Lower leg skin (tissue), 4 donors: ENCODE data around the gene ANKRD9. TPM values are rescaled to one million over a fixed set of nuclear protein-coding genes. Genes with fewer than 3 reads are reported as not detected.
A peak's percentile ranks its signal among the peaks of the same experiment; 100 is the strongest.

Source experiments
- DNase-seq, 2 donors: peaks; one replicate each; pipeline ENCODE4 v3.0.0-alpha.2; 2019; ENCODE audit warnings: low spot score in 2 of 2
- H3K4me3 ChIP-seq: fragments of 200-600 bp; sonication (generic); 2 replicates; pipeline ENCODE4 v1.5.1; 2017; ENCODE audit warnings: mild to moderate bottlenecking, low read depth; ENCODE audit not compliant: poor library complexity, severe bottlenecking
- POLR2A ChIP-seq, 2 donors: fragments of 450-650 bp; IDR thresholded peaks; one replicate each; pipeline ENCODE4 v1.6.1; 2016 to 2017; ENCODE audit warnings: antibody characterized with exemption in 2 of 2, mild to moderate bottlenecking in 1 of 2, moderate library complexity in 1 of 2
- WGBS, 2 donors: methylation state at CpG; one replicate each; pipeline ENCODE4 v1.1.5; 2018; 5-methylcytosine and 5-hydroxymethylcytosine counted together
- intact Hi-C: fragments of 100-400 bp; cut with DNase I; formaldehyde crosslinking; loops from one replicate; pipeline ENCODE4 v1.15.0; 2023; ENCODE audit warnings: low total_unique reads
- total RNA-seq, 4 donors: library from RNA; depleted of rRNA; stranded (reverse); fragments of >200 nt; gene quantifications; one replicate each; pipeline ENCODE4 v1.1.0, GENCODE V29; 2016
- TF ChIP-seq, protein P1 (sequence below), 3 donors: fragments of 450-650 bp; IDR thresholded peaks; one replicate each; pipeline ENCODE4 v1.5.1; 2016; ENCODE audit warnings: antibody characterized with exemption in 3 of 3, mild to moderate bottlenecking in 3 of 3, moderate library complexity in 2 of 3

Gene ANKRD9
- total RNA-seq, 4 donors from 2014 or later = 64.6 to 135 (median 69.4) TPM

DNA sequence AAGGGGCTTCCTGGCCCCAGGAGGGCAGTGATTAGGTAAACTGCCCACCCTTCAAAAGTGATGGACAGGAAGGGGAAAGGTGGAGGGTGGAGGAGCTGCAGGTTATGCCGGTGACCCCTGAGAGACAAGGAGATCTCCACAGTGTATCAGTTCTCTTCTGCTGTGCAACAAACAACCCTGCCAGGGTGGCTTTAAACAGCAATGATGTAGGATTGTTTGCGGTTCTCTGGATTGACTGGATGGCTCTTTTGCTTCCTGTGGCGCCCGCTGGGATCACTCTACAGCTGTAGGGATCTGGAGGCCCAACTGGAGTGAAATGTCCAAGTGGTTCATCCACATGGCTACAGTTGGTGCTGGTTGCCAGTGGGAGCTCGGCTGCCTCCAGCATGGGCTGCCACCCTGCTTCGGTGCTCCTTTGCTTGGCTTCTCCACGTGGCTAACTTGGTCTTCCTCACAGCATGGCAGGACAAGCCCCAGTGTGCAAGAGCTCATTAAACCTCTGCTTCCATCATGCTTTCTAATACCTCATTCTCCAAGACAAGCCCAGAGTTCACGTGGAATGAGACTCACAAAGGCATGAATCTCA lies 8.6 kb upstream of the ANKRD9 start:
- TF ChIP-seq, protein P1, sequence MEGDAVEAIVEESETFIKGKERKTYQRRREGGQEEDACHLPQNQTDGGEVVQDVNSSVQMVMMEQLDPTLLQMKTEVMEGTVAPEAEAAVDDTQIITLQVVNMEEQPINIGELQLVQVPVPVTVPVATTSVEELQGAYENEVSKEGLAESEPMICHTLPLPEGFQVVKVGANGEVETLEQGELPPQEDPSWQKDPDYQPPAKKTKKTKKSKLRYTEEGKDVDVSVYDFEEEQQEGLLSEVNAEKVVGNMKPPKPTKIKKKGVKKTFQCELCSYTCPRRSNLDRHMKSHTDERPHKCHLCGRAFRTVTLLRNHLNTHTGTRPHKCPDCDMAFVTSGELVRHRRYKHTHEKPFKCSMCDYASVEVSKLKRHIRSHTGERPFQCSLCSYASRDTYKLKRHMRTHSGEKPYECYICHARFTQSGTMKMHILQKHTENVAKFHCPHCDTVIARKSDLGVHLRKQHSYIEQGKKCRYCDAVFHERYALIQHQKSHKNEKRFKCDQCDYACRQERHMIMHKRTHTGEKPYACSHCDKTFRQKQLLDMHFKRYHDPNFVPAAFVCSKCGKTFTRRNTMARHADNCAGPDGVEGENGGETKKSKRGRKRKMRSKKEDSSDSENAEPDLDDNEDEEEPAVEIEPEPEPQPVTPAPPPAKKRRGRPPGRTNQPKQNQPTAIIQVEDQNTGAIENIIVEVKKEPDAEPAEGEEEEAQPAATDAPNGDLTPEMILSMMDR (IDR thresholded peaks at IDR 0.05) = no peak
- TF ChIP-seq POLR2A (IDR thresholded peaks at IDR 0.05) = no peak
- no peak overlapping the region for H3K4me3 ChIP-seq
- intact Hi-C loops = loop anchor here (5.0 to 10.0 kb wide), 2 partner anchors 81 to 283 kb away; no protein-coding TSS in a partner anchor
- 83 to 88% methylated on average over 8 of the region's 8 CpGs for WGBS, 2 donors
- no peak for DNase-seq

- intact Hi-C loops = loop anchor here (5.0 to 10.0 kb wide), 2 partner anchors 80 to 283 kb away; no protein-coding TSS in a partner anchor
- no peak for DNase-seq
These were observed 8.0 kb upstream of the ANKRD9 start for GRCh38 chr14:102517392-102518062.

GRCh38 chr14:102516531-102517391 lies 7.2 kb upstream of the ANKRD9 start:
- intact Hi-C loops = loop anchor here (5.0 to 10.0 kb wide), 2 partner anchors 79 to 282 kb away; no protein-coding TSS in a partner anchor
- 1 to 3% methylated on average over 18 to 79 of the region's 95 CpGs for WGBS, 2 donors
- peak in 1 of 2 donors; percentile 90 for DNase-seq

More at GRCh38 chr14:102517392-102518062, 8.0 kb upstream of the ANKRD9 start:
- 53% methylated on average over 23 to 24 of the region's 37 CpGs for WGBS, 2 donors
- no peak for TF ChIP-seq POLR2A (IDR thresholded peaks at IDR 0.05)
- TF ChIP-seq, protein P1 (IDR thresholded peaks at IDR 0.05) = no peak
- H3K4me3 ChIP-seq = peak overlapping the region; percentile 77

GRCh38 chr14:102514987-102515733 lies 5.6 kb upstream of the ANKRD9 start:
- TF ChIP-seq, protein P1 (IDR thresholded peaks at IDR 0.05) = no peak
- TF ChIP-seq POLR2A (IDR thresholded peaks at IDR 0.05) = no peak
- DNase-seq = no peak
- intact Hi-C loops = loop anchor here (5.0 to 10.0 kb wide), 3 partner anchors 78 to 1002 kb away; no protein-coding TSS in a partner anchor
- 83 to 91% methylated on average over 12 of the region's 12 CpGs for WGBS, 2 donors
- no peak overlapping the region for H3K4me3 ChIP-seq

More at GRCh38 chr14:102516531-102517391, 7.2 kb upstream of the ANKRD9 start:
- no peak for TF ChIP-seq POLR2A (IDR thresholded peaks at IDR 0.05)
- TF ChIP-seq, protein P1 (IDR thresholded peaks at IDR 0.05) = no peak
- peak overlapping the region; percentile 77 for H3K4me3 ChIP-seq
